GM12878 (cell line): ENCODE measurements around the gene NOSTRIN. TPM values are rescaled to one million over a fixed set of nuclear protein-coding genes. Genes with fewer than 3 reads are reported as not detected.
"Not testable (repeated sequence)": the region's sequence is repeated elsewhere in the genome, so short reads cannot be mapped to it uniquely, and the experiment has no call there.

Experiments used
- ATAC-seq: fragments of 200-7000 bp; cut with Tn5 transposase; 3 replicates; pipeline ENCODE4 v1.9.1; 2020; ENCODE audit warnings: mild to moderate bottlenecking, moderate library complexity
- BruUV-seq: library from RNA; stranded (reverse); fragments of 400-500 nt; replicated peaks from 2 replicates; lab custom pipeline; 2021; lab: Mats Ljungman, UMichigan
- CTCF ChIA-PET: fragments of 300-600 bp; sonication (Branson Sonifier 250); formaldehyde crosslinking; extraction: SDS; loops from one replicate; lab custom pipeline; 2021; ENCODE audit warnings: inconsistent platforms; lab: Yijun Ruan, JAX
- POLR2A ChIA-PET: fragments of 350-600 bp; formaldehyde crosslinking; extraction: SDS; loops from one replicate; lab custom pipeline; 2021; ENCODE audit warnings: inconsistent platforms; lab: Charles Lee
- RAD21 ChIA-PET: fragments of 300-600 bp; sonication (Branson Sonifier 250); formaldehyde crosslinking; loops from one replicate; lab custom pipeline; 2023; ENCODE audit warnings: antibody characterized with exemption; ENCODE audit not compliant: unreplicated experiment; lab: Charles Lee
- SMC1A ChIA-PET: fragments of 300-600 bp; sonication (Branson Sonifier 250); formaldehyde crosslinking; loops from one replicate; lab custom pipeline; 2023; ENCODE audit not compliant: unreplicated experiment, uncharacterized antibody; lab: Charles Lee
- DNase-seq: peaks from one replicate; pipeline ENCODE4 v3.0.0-alpha.2; 2011; ENCODE audit warnings: low read depth, low spot score
- FAIRE-seq: peaks from 3 replicates; lab custom pipeline; 2011; peaks lifted over from hg19 to GRCh38; lab: Jason Lieb, UNC
- H2AFZ ChIP-seq: 2 replicates; pipeline ENCODE4 v1.6.0; 2011; ENCODE audit warnings: low read depth, low read length, control low read depth; ENCODE audit not compliant: control insufficient read depth
- H3K27ac ChIP-seq: 2 replicates; pipeline ENCODE4 v1.5.1; 2011; ENCODE audit warnings: control low read depth; ENCODE audit not compliant: control insufficient read depth, insufficient read depth
- H3K27me3 ChIP-seq, 2 experiments: replicated peaks in 1 of 2; 2 replicates each; pipeline versions ENCODE4 v1.6.0 to v1.6.1; 2011; ENCODE audit warnings: low read length in 1 of 2; ENCODE audit not compliant: control insufficient read depth in 2 of 2, insufficient read depth in 2 of 2
- H3K36me3 ChIP-seq, 2 experiments: 2 replicates each; pipeline ENCODE4 v1.5.1; 2011; ENCODE audit warnings: low read length in 1 of 2; ENCODE audit not compliant: control insufficient read depth in 2 of 2, insufficient read depth in 2 of 2
- H3K4me1 ChIP-seq: 2 replicates; pipeline ENCODE4 v1.6.1; 2011; ENCODE audit warnings: mild to moderate bottlenecking, low read length, moderate library complexity, mixed read lengths; ENCODE audit not compliant: control insufficient read depth, insufficient read depth
- H3K4me2 ChIP-seq: 2 replicates; pipeline ENCODE4 v1.6.0; 2011; ENCODE audit warnings: control low read depth; ENCODE audit not compliant: control insufficient read depth, insufficient read depth
- H3K4me3 ChIP-seq: fragments of 200-600 bp; sonication (generic); 2 replicates; pipeline ENCODE4 v1.5.1; 2016
- H3K79me2 ChIP-seq: 2 replicates; pipeline ENCODE4 v1.6.0; 2011; ENCODE audit warnings: low read length; ENCODE audit not compliant: control insufficient read depth, insufficient read depth
- H3K9ac ChIP-seq: 2 replicates; pipeline ENCODE4 v1.8.0; 2011; ENCODE audit warnings: low read length, control low read depth, mixed read lengths; ENCODE audit not compliant: control insufficient read depth, insufficient read depth
- H3K9me3 ChIP-seq: replicated peaks from 3 replicates; pipeline ENCODE4 v1.5.1; 2011; ENCODE audit warnings: mild to moderate bottlenecking, low read length; ENCODE audit not compliant: control insufficient read depth, insufficient read depth
- H4K20me1 ChIP-seq: 2 replicates; pipeline ENCODE4 v1.6.0; 2011; ENCODE audit not compliant: control insufficient read depth, insufficient read depth
- BACH1 ChIP-seq: fragments of 450-650 bp; IDR thresholded peaks from 2 replicates; pipeline ENCODE4 v1.6.1; 2017; ENCODE audit warnings: mild to moderate bottlenecking, borderline replicate concordance
- E2F4 ChIP-seq: IDR thresholded peaks from 2 replicates; pipeline ENCODE4 v1.6.1; 2012; ENCODE audit warnings: low read depth, low read length, improper control_type of control experiment
- EED ChIP-seq: sonication (generic); IDR thresholded peaks from 2 replicates; pipeline ENCODE4 v1.6.1; 2016; ENCODE audit warnings: antibody characterized with exemption, low read depth
- HCFC1 ChIP-seq: fragments of 150-350 bp; IDR thresholded peaks from 2 replicates; pipeline ENCODE4 v1.6.1; 2014; ENCODE audit warnings: low read length
- KAT2A ChIP-seq: conservative IDR thresholded peaks from 2 replicates; pipeline ENCODE4 v1.6.1; 2011; ENCODE audit warnings: low read depth, low read length; ENCODE audit not compliant: control insufficient read depth
- MEF2B ChIP-seq: fragments of 450-650 bp; IDR thresholded peaks from 2 replicates; pipeline ENCODE4 v1.6.1; 2018; ENCODE audit warnings: mild to moderate bottlenecking, moderate library complexity; ENCODE audit not compliant: partially characterized antibody, poor library complexity, severe bottlenecking
- RUNX3 ChIP-seq: IDR thresholded peaks from 2 replicates; pipeline ENCODE4 v1.6.1; 2012; ENCODE audit warnings: low read length, inconsistent platforms
- SMARCA5 ChIP-seq: fragments of 450-650 bp; IDR thresholded peaks from 2 replicates; pipeline ENCODE4 v1.6.1; 2017; ENCODE audit warnings: mild to moderate bottlenecking
- SREBF1 ChIP-seq: IDR thresholded peaks from 2 replicates; pipeline ENCODE4 v1.6.1; 2012; ENCODE audit warnings: mild to moderate bottlenecking, low read length
- SREBF2 ChIP-seq: IDR thresholded peaks from 2 replicates; pipeline ENCODE4 v1.6.1; 2012; ENCODE audit warnings: mild to moderate bottlenecking, low read length
- ZNF207 ChIP-seq: fragments of 450-650 bp; IDR thresholded peaks from 2 replicates; pipeline ENCODE4 v1.6.1; 2014; ENCODE audit warnings: antibody characterized with exemption, mild to moderate bottlenecking, borderline replicate concordance
- WGBS: methylation state at CpG from one replicate; pipeline ENCODE4 v1.1.6; 2016; ENCODE audit warnings: low lambda C conversion rate; ENCODE audit not compliant: insufficient replicate concordance, insufficient coverage; ENCODE audit errors: missing lambda C conversion rate; 5-methylcytosine and 5-hydroxymethylcytosine counted together
- in situ Hi-C: fragments of 300-500 bp; cut with MboI; formaldehyde crosslinking; loops from 9 replicates; pipeline ENCODE4 v1.14.3; 2018; ENCODE audit warnings: mixed read lengths
- intact Hi-C: fragments of 100-400 bp; cut with micrococcal nuclease; formaldehyde crosslinking; loops from one replicate; pipeline ENCODE4 v1.14.2; 2022; ENCODE audit not compliant: unreplicated experiment
- polyA plus RNA-seq, 11 experiments: library from polyadenylated mRNA; depleted of rRNA in 4 of 11; unstranded in 6 of 11; stranded (reverse) in 5 of 11; fragments of >200 nt; fragmentation: Nextera tagmentation in 4 of 11; fragmentation: Illumina TruSeq in 1 of 11; extraction: Ambion mirVana in 4 of 11; extraction: Trizol in 1 of 11; gene quantifications; 1 replicate in 1 of 11; 2 replicates in 10 of 11; pipeline versions ENCODE4 v1.2.1 to v1.2.3, GENCODE V29; 2011 to 2016; ENCODE audit warnings: inconsistent platforms in 2 of 11, missing spikeins in 2 of 11, low read depth in 1 of 11
- total RNA-seq, 4 experiments: library from RNA; depleted of rRNA in 3 of 4; stranded (reverse); fragments of >200 nt in 3 of 4; fragmentation: Illumina TruSeq in 1 of 4; extraction: Trizol in 1 of 4; gene quantifications; 2 replicates each; pipeline versions ENCODE4 v1.2.1 to v1.2.3, GENCODE V29; 2013 to 2021
- TF ChIP-seq, protein P1 (sequence below): fragments of 450-650 bp; IDR thresholded peaks from 2 replicates; pipeline ENCODE4 v1.6.1; 2017; ENCODE audit warnings: mild to moderate bottlenecking, moderate library complexity

Gene NOSTRIN
- total and polyA plus RNA-seq, 10 of the 15 experiments (the other 5 are each of a cell fraction or from before 2014, with no cell fraction given), result 0.13 to 0.42 (median 0.37) TPM; not detected in 5

DNA sequence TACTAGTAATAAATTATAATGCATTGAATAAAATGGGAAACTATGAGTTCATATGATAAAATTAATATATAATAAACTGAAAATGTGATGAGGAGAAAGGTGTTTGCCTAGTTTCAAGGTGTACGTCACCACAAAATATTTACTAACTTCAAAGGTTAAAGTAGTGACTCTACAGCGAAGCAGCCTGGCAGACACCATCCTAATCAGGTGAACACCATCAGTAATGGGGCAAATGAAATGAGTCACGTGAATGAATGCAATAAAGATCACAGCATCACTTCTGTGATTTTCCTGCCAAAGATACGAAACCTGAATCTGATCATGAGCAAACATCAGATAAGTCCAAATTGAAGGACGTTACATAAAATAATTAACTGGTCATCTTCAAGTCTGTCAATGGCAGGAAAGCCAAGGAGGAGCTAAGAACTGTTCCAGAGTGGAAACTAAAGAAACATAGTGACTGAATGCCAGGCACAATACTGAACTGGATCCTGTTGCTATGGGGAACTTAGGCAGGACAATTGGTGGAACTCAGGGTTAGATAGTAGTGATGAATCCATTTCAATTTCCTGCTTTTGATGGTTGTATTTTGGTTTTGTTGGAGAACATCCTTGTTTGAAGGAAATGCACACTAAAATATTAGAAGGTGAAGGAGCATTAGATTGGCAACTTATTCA is 12.1 kb upstream of the NOSTRIN start:
- no TSS peak for BruUV-seq
- H3K27ac ChIP-seq, result no peak overlapping the region
- FAIRE-seq, result no peak
- H3K79me2 ChIP-seq, result no peaks in the 10 kb centered on the region
- H3K4me2 ChIP-seq, result no peak overlapping the region
- TF ChIP-seq E2F4 (no peak), ZNF207 (no peak), KAT2A (no peak), SMARCA5 (no peak), SREBF1 (no peak), EED (no peak), HCFC1 (no peak), RUNX3 (no peak), BACH1 (no peak), SREBF2 (no peak), MEF2B (no peak)
- TF ChIP-seq, protein P1, sequence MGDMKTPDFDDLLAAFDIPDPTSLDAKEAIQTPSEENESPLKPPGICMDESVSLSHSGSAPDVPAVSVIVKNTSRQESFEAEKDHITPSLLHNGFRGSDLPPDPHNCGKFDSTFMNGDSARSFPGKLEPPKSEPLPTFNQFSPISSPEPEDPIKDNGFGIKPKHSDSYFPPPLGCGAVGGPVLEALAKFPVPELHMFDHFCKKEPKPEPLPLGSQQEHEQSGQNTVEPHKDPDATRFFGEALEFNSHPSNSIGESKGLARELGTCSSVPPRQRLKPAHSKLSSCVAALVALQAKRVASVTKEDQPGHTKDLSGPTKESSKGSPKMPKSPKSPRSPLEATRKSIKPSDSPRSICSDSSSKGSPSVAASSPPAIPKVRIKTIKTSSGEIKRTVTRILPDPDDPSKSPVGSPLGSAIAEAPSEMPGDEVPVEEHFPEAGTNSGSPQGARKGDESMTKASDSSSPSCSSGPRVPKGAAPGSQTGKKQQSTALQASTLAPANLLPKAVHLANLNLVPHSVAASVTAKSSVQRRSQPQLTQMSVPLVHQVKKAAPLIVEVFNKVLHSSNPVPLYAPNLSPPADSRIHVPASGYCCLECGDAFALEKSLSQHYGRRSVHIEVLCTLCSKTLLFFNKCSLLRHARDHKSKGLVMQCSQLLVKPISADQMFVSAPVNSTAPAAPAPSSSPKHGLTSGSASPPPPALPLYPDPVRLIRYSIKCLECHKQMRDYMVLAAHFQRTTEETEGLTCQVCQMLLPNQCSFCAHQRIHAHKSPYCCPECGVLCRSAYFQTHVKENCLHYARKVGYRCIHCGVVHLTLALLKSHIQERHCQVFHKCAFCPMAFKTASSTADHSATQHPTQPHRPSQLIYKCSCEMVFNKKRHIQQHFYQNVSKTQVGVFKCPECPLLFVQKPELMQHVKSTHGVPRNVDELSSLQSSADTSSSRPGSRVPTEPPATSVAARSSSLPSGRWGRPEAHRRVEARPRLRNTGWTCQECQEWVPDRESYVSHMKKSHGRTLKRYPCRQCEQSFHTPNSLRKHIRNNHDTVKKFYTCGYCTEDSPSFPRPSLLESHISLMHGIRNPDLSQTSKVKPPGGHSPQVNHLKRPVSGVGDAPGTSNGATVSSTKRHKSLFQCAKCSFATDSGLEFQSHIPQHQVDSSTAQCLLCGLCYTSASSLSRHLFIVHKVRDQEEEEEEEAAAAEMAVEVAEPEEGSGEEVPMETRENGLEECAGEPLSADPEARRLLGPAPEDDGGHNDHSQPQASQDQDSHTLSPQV, result no peak
- H3K4me3 ChIP-seq, result no peak overlapping the region
- no peaks in the 10 kb centered on the region for H3K27me3 ChIP-seq
- in situ Hi-C loops (no loop called here), intact Hi-C loops (no loop called here)
- H3K9me3 ChIP-seq, result no peaks in the 10 kb centered on the region; the same call in 2 of the 3 replicates
- ATAC-seq, result no peak
- no peaks in the 10 kb centered on the region for H3K4me1 ChIP-seq
- ChIA-PET SMC1A (no interaction called here), POLR2A (no interaction called here), RAD21 (no interaction called here), CTCF (interaction anchor here (0.9 kb wide), 1 partner anchor 19 kb away, joined by 3 read pairs; no protein-coding TSS in a partner anchor)
- H3K9ac ChIP-seq, result no peak overlapping the region
- WGBS, result 60% methylated on average over 5 of the region's 5 CpGs
- no peaks in the 10 kb centered on the region for H3K36me3 ChIP-seq
- H4K20me1 ChIP-seq, result no peaks in the 10 kb centered on the region
- no peak overlapping the region for H2AFZ ChIP-seq
- no peak for DNase-seq

DNA sequence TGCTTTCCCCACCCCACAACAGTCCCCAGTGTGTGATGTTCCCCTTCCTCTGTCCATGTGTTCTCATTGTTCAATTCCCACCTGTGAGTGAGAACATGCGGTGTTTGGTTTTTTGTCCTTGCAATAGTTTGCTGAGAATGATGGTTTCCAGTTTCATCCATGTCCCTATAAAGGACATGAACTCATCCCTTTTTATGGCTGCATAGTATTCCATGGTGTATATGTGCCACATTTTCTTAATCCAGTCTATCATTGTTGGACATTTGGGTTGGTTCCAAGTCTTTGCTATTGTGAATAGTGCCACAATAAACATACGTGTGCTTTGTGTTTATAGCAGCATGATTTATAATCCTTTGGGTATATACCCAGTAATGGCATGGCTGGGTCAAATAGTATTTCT is 11.3 kb upstream of the NOSTRIN start:
- H3K79me2 ChIP-seq, H2AFZ ChIP-seq, ATAC-seq, H3K4me1 ChIP-seq, BruUV-seq, H3K27me3 ChIP-seq, H3K4me2 ChIP-seq, H3K9ac ChIP-seq, RAD21 ChIA-PET, SMC1A ChIA-PET, FAIRE-seq, H3K4me3 ChIP-seq, POLR2A ChIA-PET, in situ Hi-C loops, H3K27ac ChIP-seq, intact Hi-C loops, DNase-seq, H3K9me3 ChIP-seq, H3K36me3 ChIP-seq, H4K20me1 ChIP-seq, CTCF ChIA-PET: not testable (repeated sequence)
- WGBS, result 79% methylated on average over 2 of the region's 2 CpGs
